Inflammatory macrophage (primary cell): ENCODE data around the gene GARRE1.
"Not testable (repeated sequence)": the region's sequence is repeated elsewhere in the genome, so short reads cannot be mapped to it uniquely, and the experiment has no call there.

Experiments used
- DNase-seq, 2 donors: peaks; one replicate each; pipeline ENCODE4 v3.0.0-alpha.2; 2020 to 2022

Gene GARRE1

GRCh38 chr19:34232566-34233481 is 21.5 kb upstream of the GARRE1 start:
- peak; percentile 71 to 82 for DNase-seq

GRCh38 chr19:34235425-34235940 is 18.9 kb upstream of the GARRE1 start:
- DNase-seq, result no peak

GRCh38 chr19:34236035-34236987 is 18.0 kb upstream of the GARRE1 start:
- DNase-seq, result no peak

GRCh38 chr19:34237283-34237682 is 17.1 kb upstream of the GARRE1 start:
- DNase-seq, result no peak

- no peak for DNase-seq
Observed at GRCh38 chr19:34237939-34238338, 16.4 kb upstream of the GARRE1 start.

GRCh38 chr19:34241513-34242337 is 12.6 kb upstream of the GARRE1 start:
- no peak for DNase-seq

GRCh38 chr19:34243138-34243875 is 11.0 kb upstream of the GARRE1 start:
- not testable (repeated sequence) for DNase-seq

- DNase-seq, result no peak
Observed at GRCh38 chr19:34243876-34244578, 10.3 kb upstream of the GARRE1 start.

- no peak for DNase-seq
Observed at GRCh38 chr19:34244611-34245299, 9.6 kb upstream of the GARRE1 start.

- no peak for DNase-seq
Observed at GRCh38 chr19:34246340-34246739, 8.0 kb upstream of the GARRE1 start.

- DNase-seq, result no peak
Observed at GRCh38 chr19:34248941-34249340, 5.4 kb upstream of the GARRE1 start.

GRCh38 chr19:34253167-34253566 is 1.2 kb upstream of the GARRE1 start:
- DNase-seq, result not testable (repeated sequence)

GRCh38 chr19:34253681-34254045 is 691 bp upstream of the GARRE1 start:
- not testable (repeated sequence) for DNase-seq

GRCh38 chr19:34254698-34255432 is 511 bp downstream of the GARRE1 start:
- peak in 1 of 2 donors; percentile 35 for DNase-seq

GRCh38 chr19:34255546-34255945 is 1.2 kb downstream of the GARRE1 start:
- DNase-seq, result no peak

GRCh38 chr19:34256835-34257558 is 2.6 kb downstream of the GARRE1 start:
- DNase-seq, result no peak

GRCh38 chr19:34257559-34257924 is 3.2 kb downstream of the GARRE1 start:
- no peak for DNase-seq

GRCh38 chr19:34259367-34260095 is 5.2 kb downstream of the GARRE1 start:
- peak; percentile 41 to 59 for DNase-seq
